ENCODE data around the gene DYNLT4. TPM values are rescaled to one million over a fixed set of nuclear protein-coding genes. Genes with fewer than 3 reads are reported as not detected.

The DYNLT4 gene
- total and polyA plus RNA-seq, 2 of the 13 experiments (the other 11 are each of a cell fraction or from before 2014, with no cell fraction given) = 0.77 TPM; not detected in 1

DNA sequence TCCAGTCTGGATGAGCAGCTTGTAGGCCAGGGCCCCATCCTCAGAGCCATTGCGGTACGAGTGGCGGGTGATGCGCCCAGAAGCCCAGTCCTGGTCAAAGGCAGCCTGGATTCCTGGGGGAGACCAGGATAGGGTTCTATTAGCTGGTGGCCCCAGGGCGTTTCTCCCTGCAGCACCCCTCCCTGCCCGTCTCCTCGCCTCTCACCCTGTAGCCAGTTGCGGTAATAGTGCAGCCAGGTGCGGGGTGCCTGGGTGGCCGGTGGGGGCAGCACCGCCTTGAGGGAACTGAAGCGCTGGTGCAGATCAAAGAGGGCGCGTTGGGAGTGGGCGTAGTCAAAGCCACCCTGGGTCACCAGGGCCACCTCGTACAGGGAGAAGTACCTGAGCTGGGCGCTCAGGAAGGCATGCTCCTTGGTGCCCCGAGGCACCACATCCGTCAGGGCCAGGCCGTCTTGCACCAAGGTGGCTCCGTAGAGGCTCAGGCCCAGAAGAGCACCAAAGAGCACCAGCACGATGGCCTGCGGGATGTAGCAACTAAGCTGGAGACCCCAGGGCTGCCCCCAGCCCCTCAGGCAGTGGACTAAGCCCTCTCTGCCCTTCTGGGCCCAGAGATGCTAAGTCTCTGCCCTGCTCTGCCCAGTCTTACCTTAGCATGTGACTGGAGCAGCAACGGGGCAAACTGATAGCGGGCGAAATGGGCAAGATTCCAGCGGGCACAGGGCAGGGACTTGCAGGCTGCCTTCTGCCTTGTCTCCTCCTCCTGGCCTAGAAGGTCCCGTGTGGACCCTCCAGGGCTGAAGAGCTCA, 20.2 kb upstream of the DYNLT4 start (continued):
- TF ChIP-seq, protein P1, sequence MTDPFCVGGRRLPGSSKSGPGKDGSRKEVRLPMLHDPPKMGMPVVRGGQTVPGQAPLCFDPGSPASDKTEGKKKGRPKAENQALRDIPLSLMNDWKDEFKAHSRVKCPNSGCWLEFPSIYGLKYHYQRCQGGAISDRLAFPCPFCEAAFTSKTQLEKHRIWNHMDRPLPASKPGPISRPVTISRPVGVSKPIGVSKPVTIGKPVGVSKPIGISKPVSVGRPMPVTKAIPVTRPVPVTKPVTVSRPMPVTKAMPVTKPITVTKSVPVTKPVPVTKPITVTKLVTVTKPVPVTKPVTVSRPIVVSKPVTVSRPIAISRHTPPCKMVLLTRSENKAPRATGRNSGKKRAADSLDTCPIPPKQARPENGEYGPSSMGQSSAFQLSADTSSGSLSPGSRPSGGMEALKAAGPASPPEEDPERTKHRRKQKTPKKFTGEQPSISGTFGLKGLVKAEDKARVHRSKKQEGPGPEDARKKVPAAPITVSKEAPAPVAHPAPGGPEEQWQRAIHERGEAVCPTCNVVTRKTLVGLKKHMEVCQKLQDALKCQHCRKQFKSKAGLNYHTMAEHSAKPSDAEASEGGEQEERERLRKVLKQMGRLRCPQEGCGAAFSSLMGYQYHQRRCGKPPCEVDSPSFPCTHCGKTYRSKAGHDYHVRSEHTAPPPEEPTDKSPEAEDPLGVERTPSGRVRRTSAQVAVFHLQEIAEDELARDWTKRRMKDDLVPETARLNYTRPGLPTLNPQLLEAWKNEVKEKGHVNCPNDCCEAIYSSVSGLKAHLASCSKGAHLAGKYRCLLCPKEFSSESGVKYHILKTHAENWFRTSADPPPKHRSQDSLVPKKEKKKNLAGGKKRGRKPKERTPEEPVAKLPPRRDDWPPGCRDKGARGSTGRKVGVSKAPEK (CRISPR knock-in tag; IDR thresholded peaks at IDR 0.05; ENCODE audit: borderline replicate concordance) = no peak
- TF ChIP-seq, protein P2, sequence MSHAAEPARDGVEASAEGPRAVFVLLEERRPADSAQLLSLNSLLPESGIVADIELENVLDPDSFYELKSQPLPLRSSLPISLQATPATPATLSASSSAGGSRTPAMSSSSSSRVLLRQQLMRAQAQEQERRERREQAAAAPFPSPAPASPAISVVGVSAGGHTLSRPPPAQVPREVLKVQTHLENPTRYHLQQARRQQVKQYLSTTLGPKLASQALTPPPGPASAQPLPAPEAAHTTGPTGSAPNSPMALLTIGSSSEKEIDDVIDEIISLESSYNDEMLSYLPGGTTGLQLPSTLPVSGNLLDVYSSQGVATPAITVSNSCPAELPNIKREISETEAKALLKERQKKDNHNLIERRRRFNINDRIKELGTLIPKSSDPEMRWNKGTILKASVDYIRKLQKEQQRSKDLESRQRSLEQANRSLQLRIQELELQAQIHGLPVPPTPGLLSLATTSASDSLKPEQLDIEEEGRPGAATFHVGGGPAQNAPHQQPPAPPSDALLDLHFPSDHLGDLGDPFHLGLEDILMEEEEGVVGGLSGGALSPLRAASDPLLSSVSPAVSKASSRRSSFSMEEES (CRISPR knock-in tag; IDR thresholded peaks at IDR 0.05) = no peak
- TF ChIP-seq, protein P3, sequence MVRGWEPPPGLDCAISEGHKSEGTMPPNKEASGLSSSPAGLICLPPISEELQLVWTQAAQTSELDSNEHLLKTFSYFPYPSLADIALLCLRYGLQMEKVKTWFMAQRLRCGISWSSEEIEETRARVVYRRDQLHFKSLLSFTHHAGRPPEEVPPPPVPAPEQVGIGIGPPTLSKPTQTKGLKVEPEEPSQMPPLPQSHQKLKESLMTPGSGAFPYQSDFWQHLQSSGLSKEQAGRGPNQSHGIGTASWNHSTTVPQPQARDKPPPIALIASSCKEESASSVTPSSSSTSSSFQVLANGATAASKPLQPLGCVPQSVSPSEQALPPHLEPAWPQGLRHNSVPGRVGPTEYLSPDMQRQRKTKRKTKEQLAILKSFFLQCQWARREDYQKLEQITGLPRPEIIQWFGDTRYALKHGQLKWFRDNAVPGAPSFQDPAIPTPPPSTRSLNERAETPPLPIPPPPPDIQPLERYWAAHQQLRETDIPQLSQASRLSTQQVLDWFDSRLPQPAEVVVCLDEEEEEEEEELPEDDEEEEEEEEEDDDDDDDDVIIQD (CRISPR knock-in tag; IDR thresholded peaks at IDR 0.05; ENCODE audit: low read depth) = no peak
- TF ChIP-seq KDM6A (CRISPR knock-in tag; IDR thresholded peaks at IDR 0.05; ENCODE audit: low read depth) (no peak; the same call in 1 of the 2 replicates), ZNF24 (IDR thresholded peaks at IDR 0.05) (no peak), HOXA9 (CRISPR knock-in tag; IDR thresholded peaks at IDR 0.05; ENCODE audit: borderline replicate concordance) (no peak), ZFP1 (CRISPR knock-in tag; IDR thresholded peaks at IDR 0.05) (no peak), RNF2 (conservative IDR thresholded peaks at IDR 0.05; ENCODE audit: low read depth) (no peak), AHR (CRISPR knock-in tag; IDR thresholded peaks at IDR 0.05) (0 out of 2 replicates have a peak, but pooled peaks have one; percentile 17), TARDBP (CRISPR knock-in tag; IDR thresholded peaks at IDR 0.05) (0 out of 2 replicates have a peak, but pooled peaks have one; percentile 16), HDAC6 (IDR thresholded peaks at IDR 0.05; ENCODE audit: low read depth, low read length) (no peak), U2AF1 (optimal IDR thresholded peaks at IDR 0.05; ENCODE audit: low read depth, low read length) (no peak), ZNF737 (CRISPR knock-in tag; IDR thresholded peaks at IDR 0.05; ENCODE audit: borderline replicate concordance) (no peak), ELF1 (CRISPR knock-in tag; IDR thresholded peaks at IDR 0.05) (peak; percentile 46; the same call in 1 of the 2 replicates), ASH2L (IDR thresholded peaks at IDR 0.05; ENCODE audit: insufficient read length, low read depth, low read length) (no peak), HOXD1 (CRISPR knock-in tag; IDR thresholded peaks at IDR 0.05) (no peak), LCORL (IDR thresholded peaks at IDR 0.05) (no peak), LCORL (CRISPR knock-in tag; IDR thresholded peaks at IDR 0.05) (0 out of 2 replicates have a peak, but pooled peaks have one; percentile 54)
- TF ChIP-seq, protein P4, sequence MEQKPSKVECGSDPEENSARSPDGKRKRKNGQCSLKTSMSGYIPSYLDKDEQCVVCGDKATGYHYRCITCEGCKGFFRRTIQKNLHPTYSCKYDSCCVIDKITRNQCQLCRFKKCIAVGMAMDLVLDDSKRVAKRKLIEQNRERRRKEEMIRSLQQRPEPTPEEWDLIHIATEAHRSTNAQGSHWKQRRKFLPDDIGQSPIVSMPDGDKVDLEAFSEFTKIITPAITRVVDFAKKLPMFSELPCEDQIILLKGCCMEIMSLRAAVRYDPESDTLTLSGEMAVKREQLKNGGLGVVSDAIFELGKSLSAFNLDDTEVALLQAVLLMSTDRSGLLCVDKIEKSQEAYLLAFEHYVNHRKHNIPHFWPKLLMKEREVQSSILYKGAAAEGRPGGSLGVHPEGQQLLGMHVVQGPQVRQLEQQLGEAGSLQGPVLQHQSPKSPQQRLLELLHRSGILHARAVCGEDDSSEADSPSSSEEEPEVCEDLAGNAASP (CRISPR knock-in tag; IDR thresholded peaks at IDR 0.05; ENCODE audit: borderline replicate concordance) = peak; percentile 63
- TF ChIP-seq, protein P5, sequence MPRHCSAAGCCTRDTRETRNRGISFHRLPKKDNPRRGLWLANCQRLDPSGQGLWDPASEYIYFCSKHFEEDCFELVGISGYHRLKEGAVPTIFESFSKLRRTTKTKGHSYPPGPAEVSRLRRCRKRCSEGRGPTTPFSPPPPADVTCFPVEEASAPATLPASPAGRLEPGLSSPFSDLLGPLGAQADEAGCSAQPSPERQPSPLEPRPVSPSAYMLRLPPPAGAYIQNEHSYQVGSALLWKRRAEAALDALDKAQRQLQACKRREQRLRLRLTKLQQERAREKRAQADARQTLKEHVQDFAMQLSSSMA (CRISPR knock-in tag; IDR thresholded peaks at IDR 0.05) = no peak
- TF ChIP-seq, protein P6, sequence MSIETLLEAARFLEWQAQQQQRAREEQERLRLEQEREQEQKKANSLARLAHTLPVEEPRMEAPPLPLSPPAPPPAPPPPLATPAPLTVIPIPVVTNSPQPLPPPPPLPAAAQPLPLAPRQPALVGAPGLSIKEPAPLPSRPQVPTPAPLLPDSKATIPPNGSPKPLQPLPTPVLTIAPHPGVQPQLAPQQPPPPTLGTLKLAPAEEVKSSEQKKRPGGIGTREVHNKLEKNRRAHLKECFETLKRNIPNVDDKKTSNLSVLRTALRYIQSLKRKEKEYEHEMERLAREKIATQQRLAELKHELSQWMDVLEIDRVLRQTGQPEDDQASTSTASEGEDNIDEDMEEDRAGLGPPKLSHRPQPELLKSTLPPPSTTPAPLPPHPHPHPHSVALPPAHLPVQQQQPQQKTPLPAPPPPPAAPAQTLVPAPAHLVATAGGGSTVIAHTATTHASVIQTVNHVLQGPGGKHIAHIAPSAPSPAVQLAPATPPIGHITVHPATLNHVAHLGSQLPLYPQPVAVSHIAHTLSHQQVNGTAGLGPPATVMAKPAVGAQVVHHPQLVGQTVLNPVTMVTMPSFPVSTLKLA (IDR thresholded peaks at IDR 0.05) = no peak
